Spleen (tissue), 7 donors: ENCODE data around the gene KLC1.
A peak's percentile ranks its signal among the peaks of the same experiment; 100 is the strongest.

Experiments used
- POLR2A ChIP-seq, 3 donors: fragments of 450-650 bp; IDR thresholded peaks; one replicate each; pipeline ENCODE4 v1.5.1; 2017; ENCODE audit warnings: antibody characterized with exemption in 3 of 3, mild to moderate bottlenecking in 1 of 3
- POLR2AphosphoS5 ChIP-seq, 3 donors: sonication (generic); formaldehyde crosslinking; IDR thresholded peaks; one replicate each; pipeline ENCODE4 v1.5.1; 2017; ENCODE audit warnings: antibody characterized with exemption in 3 of 3
- TF ChIP-seq, protein P1 (sequence below), 11 experiments: fragments of 200-600 bp in 7 of 11; fragments of 450-650 bp in 4 of 11; sonication (generic) in 4 of 11; IDR thresholded peaks in 8 of 11; conservative IDR thresholded peaks in 3 of 11; 1 replicate in 7 of 11; 2 replicates in 4 of 11; pipeline versions ENCODE4 v1.4.0 to v1.8.0; 2016 to 2021; ENCODE audit warnings: antibody characterized with exemption in 11 of 11, inconsistent platforms in 4 of 11, mild to moderate bottlenecking in 1 of 11
- donor health status: DM: no; HTN: no; CAD: no; lungs with moderate emphysema.
- donor health status: DM: no; HTN: no; CAD: no.
- donor health status: DM: no; HTN: no; CAD: no.

DNA sequence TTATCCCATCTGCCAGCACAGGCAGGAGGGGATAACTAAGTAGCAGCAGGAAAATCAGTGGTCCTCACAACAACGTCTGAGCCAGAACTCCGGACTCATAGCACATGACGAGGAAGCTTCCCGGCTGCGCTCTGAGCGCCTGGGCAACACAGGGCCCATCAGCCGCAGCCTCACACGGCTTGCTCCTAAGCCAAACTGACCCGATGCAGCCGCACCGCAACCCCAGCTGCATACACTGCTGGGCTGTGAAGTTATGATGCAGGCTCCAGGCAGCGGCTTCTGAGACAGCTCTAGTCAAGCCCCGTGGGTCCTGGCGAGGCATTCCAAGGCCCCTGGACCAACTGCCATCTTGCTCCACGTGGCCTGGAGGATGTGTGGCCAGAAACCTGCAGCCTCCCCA is 114.7 kb downstream of the KLC1 start:
- TF ChIP-seq, protein P1, sequence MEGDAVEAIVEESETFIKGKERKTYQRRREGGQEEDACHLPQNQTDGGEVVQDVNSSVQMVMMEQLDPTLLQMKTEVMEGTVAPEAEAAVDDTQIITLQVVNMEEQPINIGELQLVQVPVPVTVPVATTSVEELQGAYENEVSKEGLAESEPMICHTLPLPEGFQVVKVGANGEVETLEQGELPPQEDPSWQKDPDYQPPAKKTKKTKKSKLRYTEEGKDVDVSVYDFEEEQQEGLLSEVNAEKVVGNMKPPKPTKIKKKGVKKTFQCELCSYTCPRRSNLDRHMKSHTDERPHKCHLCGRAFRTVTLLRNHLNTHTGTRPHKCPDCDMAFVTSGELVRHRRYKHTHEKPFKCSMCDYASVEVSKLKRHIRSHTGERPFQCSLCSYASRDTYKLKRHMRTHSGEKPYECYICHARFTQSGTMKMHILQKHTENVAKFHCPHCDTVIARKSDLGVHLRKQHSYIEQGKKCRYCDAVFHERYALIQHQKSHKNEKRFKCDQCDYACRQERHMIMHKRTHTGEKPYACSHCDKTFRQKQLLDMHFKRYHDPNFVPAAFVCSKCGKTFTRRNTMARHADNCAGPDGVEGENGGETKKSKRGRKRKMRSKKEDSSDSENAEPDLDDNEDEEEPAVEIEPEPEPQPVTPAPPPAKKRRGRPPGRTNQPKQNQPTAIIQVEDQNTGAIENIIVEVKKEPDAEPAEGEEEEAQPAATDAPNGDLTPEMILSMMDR (IDR thresholded peaks at IDR 0.05 in 8 of 11, conservative IDR thresholded peaks at IDR 0.05 in 3 of 11), result no peak
- TF ChIP-seq POLR2AphosphoS5 (IDR thresholded peaks at IDR 0.05) (peak in 1 of 3 donors; percentile 19), POLR2A (IDR thresholded peaks at IDR 0.05) (no peak)
